GM12801 (cell line): Measurements from ENCODE around the gene MAT2A.

Experiments
- TF ChIP-seq, protein P1 (sequence below): IDR thresholded peaks from one replicate; pipeline ENCODE4 v1.5.1; 2011; ENCODE audit warnings: control low read depth; ENCODE audit not compliant: insufficient read length; ENCODE audit errors: extremely low read depth

Gene MAT2A

DNA sequence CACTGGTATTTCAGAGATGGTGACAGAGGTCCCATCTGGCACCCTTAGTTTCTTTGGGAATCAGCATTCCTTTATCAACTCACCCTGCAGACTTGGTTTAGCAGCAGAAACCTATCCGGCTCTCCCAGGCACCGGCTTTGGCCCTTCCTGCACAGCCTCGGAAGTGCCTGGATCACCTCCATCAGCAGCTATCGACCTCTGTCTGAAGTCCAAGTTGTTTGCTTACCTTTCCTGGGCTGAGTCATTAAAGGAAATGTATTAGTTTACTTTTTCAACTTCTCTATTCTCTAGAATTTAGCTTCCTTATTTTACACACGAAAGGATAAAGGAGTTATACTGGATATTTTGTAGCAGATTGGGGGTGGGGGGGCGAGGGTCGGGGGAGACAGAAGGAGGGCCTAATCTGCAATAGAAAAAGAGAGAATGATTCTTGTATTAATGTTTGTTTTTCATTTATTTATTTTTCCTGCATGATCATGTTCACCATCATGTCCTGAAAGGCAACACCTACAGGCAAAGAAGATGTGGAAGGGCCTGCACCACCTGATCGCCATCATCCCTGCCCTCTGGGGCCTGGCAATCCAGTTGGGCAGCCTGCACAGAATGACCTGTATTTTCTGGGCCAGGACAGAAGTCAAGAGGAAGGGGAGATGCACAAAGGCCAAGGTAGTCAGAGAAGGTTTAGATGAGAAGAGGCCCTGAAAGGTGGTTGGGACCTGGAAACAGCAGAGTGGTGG, 22.1 kb upstream of the MAT2A start:
- TF ChIP-seq, protein P1, sequence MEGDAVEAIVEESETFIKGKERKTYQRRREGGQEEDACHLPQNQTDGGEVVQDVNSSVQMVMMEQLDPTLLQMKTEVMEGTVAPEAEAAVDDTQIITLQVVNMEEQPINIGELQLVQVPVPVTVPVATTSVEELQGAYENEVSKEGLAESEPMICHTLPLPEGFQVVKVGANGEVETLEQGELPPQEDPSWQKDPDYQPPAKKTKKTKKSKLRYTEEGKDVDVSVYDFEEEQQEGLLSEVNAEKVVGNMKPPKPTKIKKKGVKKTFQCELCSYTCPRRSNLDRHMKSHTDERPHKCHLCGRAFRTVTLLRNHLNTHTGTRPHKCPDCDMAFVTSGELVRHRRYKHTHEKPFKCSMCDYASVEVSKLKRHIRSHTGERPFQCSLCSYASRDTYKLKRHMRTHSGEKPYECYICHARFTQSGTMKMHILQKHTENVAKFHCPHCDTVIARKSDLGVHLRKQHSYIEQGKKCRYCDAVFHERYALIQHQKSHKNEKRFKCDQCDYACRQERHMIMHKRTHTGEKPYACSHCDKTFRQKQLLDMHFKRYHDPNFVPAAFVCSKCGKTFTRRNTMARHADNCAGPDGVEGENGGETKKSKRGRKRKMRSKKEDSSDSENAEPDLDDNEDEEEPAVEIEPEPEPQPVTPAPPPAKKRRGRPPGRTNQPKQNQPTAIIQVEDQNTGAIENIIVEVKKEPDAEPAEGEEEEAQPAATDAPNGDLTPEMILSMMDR, result no peak

DNA sequence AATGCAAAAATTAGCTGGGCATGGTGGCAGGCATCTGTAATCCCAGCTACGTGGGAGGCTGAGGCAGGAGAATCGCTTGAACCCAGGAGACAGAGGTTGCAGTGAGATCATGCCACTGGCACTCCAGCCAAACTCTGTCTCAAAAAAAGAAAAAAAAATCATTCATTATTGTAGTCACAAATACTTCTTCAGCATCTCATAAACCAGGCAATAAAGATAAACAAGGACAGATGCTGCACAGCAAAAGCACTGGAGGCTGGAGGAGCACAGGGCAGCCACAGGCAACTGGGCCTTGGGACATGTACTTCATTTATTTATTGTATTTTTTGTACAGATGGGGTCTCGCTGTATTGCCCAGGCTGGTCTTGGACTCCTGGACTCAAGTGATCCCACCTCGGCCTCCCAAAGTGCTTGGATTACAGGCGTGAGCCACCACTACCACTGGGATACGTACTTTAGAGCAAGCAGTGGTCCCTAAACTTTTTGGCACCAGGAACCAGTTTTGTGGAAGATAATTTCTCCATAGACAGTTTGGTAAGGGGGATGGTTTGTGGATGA, 16.8 kb upstream of the MAT2A start:
- TF ChIP-seq, protein P1, result no peak

DNA sequence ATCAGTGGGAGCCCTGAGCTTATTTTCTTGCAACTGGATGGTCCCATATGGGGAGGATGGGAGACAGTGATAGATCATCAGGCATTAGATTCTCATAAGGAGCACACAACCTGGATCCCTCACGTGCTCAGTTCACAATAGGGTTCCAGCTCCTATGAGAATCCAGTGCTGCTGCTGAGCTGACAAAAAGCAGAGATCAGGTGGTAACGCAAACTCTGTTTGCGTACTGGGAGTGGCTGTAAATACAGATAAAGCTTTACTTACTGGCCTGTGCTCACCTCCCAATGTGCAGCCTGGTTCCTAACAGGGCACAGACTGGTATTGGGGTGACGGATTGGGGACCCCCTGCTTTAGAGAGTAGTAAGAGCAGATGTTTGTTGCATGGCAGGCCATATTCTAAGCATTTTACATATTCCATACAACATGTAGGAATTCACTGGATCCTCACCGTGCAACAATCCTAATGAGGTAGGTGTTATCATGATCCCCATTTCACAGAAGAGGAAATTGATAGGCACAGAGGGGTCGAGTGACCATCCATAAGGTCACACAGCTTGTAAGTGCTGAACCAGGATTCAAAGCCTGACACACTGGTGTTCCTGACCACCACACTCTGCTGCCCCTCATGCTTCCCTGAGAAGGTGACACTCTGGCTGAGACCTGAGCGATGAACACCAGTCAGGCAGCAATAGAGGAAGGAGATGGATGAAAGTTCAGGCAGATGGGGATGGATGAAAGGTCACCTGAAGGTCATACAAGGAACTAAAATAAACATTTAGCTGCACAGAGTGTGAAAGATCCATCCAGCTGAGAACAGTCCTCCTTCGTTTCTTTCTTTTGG, 15.7 kb upstream of the MAT2A start:
- TF ChIP-seq, protein P1, result no peak

DNA sequence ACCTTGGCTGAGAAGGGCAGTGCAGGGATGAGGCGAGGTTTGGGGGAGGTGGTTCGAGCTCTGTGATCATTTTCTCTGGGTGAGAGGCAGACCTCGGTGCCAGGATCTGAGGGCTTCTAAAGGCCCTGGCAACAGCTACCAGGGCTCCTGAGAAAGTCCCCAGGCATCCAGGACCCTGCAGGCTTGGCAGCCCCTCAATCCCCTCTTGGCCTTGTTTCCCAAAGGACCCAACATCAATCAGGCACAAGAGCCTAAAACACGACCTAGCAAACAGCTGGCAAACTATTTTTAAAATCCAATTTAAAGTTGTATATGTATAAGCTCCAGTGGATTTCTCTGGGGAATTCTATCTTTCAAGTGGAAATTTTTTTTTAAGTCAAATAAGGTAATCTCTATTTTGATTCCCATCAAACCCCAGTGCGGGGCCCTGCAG, 15.0 kb upstream of the MAT2A start:
- TF ChIP-seq, protein P1, result no peak

DNA sequence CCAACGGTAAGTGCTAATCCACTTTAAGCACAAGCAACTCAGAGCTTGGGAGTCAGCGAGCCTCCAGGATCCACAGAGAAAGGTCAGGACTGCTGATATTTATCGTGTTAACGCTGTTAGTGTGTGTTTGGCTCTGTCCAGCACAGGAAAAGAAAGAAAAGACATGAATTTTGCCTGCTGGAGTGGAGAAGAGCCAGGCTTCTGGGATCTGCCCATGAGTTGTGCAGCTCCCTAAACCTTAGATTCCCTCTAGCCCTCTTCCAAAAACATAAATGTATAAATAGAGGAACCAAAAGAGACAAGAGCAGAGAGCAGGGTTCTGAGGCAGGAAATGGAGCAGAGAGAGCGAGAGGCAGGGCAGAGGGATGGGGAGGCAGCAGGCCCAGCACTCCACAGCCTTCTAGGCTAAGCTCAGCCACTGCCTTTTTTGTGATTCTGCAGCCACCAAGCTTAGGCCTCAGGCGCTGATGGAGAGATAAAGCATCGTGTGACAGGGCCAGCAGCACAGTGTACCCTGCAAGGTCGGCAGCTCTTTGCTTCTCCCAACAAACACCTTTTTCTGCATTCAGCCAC, 14.5 kb upstream of the MAT2A start:
- TF ChIP-seq, protein P1, result no peak

DNA sequence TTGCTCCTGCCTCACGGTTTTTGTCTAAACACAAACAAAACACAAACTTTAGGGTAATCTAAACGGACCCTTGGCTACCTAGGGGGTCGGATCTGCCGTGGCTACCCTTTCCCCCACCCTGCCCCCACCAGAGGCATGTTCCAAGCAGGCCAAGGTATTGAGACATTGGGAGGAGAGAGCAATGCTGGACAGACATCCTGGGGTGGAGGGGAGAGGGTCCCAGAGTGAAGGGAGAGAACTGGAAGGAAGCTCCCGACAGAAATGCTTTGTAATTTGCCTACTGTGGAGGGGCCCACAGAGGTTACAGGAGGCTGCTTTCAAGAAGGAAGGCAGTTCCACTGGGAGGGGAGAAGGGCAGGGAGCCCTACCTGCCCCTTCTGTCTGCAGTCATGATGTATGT, 13.9 kb upstream of the MAT2A start:
- TF ChIP-seq, protein P1, result no peak

DNA sequence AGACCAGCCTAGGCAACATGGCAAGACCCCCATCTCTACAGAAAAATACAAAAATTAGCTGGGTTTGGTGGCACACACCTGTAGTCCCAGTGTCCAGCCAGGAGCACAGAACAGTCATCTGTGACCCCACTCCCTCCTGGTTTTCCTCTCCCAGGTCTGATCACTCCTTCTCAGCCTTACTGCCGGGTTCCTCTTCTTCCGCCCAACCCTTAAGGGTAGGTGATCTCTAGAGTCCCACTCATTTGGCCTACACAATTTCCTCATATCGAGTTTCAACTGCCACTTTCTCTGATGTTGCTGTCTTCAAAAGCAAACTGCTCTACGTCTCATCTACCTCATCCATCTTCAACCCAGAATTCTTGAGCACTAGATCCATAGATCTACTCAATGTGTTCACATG, 13.4 kb upstream of the MAT2A start:
- TF ChIP-seq, protein P1, result no peak
